Prostate gland (tissue), 2 donors: ENCODE results near the gene PRKCSH.

Source experiments
- POLR2AphosphoS5 ChIP-seq: sonication (generic); formaldehyde crosslinking; IDR thresholded peaks from one replicate; pipeline ENCODE4 v1.6.1; 2017; ENCODE audit warnings: antibody characterized with exemption
- TF ChIP-seq, protein P1 (sequence below), 4 experiments: fragments of 200-600 bp in 2 of 4; fragments of 450-650 bp in 2 of 4; sonication (generic) in 2 of 4; IDR thresholded peaks; 1 replicate in 3 of 4; 2 replicates in 1 of 4; pipeline ENCODE4 v1.5.1; 2016 to 2019; ENCODE audit warnings: antibody characterized with exemption in 4 of 4, mild to moderate bottlenecking in 2 of 4, moderate library complexity in 2 of 4

- no peak for TF ChIP-seq POLR2AphosphoS5
- TF ChIP-seq, protein P1, sequence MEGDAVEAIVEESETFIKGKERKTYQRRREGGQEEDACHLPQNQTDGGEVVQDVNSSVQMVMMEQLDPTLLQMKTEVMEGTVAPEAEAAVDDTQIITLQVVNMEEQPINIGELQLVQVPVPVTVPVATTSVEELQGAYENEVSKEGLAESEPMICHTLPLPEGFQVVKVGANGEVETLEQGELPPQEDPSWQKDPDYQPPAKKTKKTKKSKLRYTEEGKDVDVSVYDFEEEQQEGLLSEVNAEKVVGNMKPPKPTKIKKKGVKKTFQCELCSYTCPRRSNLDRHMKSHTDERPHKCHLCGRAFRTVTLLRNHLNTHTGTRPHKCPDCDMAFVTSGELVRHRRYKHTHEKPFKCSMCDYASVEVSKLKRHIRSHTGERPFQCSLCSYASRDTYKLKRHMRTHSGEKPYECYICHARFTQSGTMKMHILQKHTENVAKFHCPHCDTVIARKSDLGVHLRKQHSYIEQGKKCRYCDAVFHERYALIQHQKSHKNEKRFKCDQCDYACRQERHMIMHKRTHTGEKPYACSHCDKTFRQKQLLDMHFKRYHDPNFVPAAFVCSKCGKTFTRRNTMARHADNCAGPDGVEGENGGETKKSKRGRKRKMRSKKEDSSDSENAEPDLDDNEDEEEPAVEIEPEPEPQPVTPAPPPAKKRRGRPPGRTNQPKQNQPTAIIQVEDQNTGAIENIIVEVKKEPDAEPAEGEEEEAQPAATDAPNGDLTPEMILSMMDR (IDR thresholded peaks at IDR 0.05), result no peak
These were observed 18.3 kb downstream of the PRKCSH start for GRCh38 chr19:11453468-11454341.
